Stimulated activated memory B cell treated with anti-CD40 and anti-IgM and Interleukin-4, amounts not matched to agents 10 μg/mL and 1 μg/mL and 100 μg/mL, for 72 hours (primary cell): ENCODE results near the gene ZBTB22.

Source experiments
- ATAC-seq: fragments of 150-1000 bp; cut with Tn5 transposase; 2 replicates; pipeline ENCODE4 v1.10.0; 2021
- H3K27ac Mint-ChIP-seq: one replicate; pipeline ENCODE4 v1.8.0; 2022; ENCODE audit warnings: mild to moderate bottlenecking, mixed read lengths
- H3K27me3 Mint-ChIP-seq: one replicate; pipeline ENCODE4 v1.8.0; 2022; ENCODE audit warnings: mixed read lengths
- H3K36me3 Mint-ChIP-seq: one replicate; pipeline ENCODE4 v1.8.0; 2022; ENCODE audit warnings: mixed read lengths
- H3K4me1 Mint-ChIP-seq: one replicate; pipeline ENCODE4 v1.8.0; 2022; ENCODE audit warnings: mixed read lengths
- H3K4me3 Mint-ChIP-seq: one replicate; pipeline ENCODE4 v1.8.0; 2022; ENCODE audit warnings: mild to moderate bottlenecking, moderate library complexity, mixed read lengths
- H3K9me3 Mint-ChIP-seq: one replicate; pipeline ENCODE4 v1.8.0; 2022; ENCODE audit warnings: mixed read lengths

ZBTB22 gene

DNA sequence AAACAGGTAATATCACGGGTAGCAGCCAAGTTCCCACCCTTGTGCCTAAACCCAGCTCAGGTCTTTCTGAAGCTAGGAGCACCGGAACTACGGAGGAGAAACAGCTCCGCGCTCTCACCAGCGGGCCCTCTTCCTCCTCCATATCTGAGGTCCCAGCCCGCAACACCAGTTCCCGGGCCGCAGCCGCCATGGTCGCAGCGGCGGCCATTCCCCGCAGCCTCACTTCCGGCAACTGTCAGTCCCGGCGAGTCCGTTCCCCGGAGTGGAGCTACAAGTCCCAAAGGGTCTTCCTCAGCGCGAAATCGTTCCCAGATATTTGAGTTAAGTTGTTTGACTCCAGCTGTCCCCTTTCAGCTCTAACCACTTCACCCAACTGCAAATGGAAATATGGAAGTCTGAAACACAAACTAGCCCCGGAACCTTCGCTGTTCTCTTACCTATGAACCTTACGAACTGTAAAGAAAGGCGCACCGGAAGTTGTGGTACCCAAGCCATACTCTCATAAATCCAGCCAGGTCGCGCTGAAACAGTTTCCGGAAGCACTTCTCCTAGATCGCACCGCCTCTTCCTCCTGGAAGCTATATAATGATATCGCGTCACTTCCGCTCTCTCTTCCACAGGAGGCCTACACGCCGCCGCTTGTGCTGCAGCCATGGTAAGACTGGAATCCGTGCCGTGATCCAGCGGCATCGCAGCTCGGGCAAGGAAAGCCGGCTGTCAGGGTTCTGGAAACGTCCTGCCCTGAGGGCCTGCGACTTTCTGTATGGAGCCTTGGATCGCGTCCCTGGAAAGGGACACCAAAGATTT is 45.9 kb downstream of the ZBTB22 start, which contains the start of the genes RPS18 and VPS52:
RPS18 (plus strand) TSS at position 608 of the 807 bp plus-strand sequence; CDS start at position 653, 45 bp downstream.
VPS52 (minus strand) TSS at position 409 of the 807 bp plus-strand sequence; CDS start at position 208, 201 bp downstream.
- H3K36me3 Mint-ChIP-seq: peaks cover 79% of the 10 kb centered on the region
- peak within 1 kb of the TSS; percentile 93 for H3K4me3 Mint-ChIP-seq
- peaks cover 58% of the 10 kb centered on the region for H3K4me1 Mint-ChIP-seq
- H3K27me3 Mint-ChIP-seq: no peaks in the 10 kb centered on the region
- no peaks in the 10 kb centered on the region for H3K9me3 Mint-ChIP-seq
- peak; percentile 95 for ATAC-seq
- H3K27ac Mint-ChIP-seq: peak within 1 kb of the TSS; percentile 98

DNA sequence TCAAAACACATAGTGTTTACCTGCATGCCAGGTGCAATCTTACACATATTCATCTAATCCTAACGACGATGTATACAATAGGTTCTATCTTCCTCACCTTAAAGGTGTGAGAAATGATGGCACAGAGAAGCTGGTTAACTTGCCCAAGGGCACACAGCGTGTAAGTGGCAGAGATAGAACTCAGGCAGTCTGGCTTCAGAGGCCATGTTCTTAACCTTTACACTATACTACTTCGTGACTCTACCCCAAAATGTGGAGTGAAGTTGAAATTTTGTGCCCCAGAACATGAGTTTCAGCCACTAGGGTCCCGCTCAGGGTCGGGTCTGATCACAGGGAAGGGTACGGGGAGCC is 46.5 kb downstream of the ZBTB22 start:
- Mint-ChIP-seq H3K36me3 (peaks cover 78% of the 10 kb centered on the region), H3K4me1 (peaks cover 52% of the 10 kb centered on the region), H3K27ac (peak overlapping the region; percentile 98), H3K4me3 (peak overlapping the region; percentile 93), H3K9me3 (no peaks in the 10 kb centered on the region), H3K27me3 (no peaks in the 10 kb centered on the region)
- ATAC-seq: no peak
